ENCODE measurements around the gene GNAT2. TPM values are rescaled to one million over a fixed set of nuclear protein-coding genes. Genes with fewer than 3 reads are reported as not detected.

Gene GNAT2
- total and polyA plus RNA-seq, 3 donors from 2014 or later: 2.8 to 4.1 (median 3.0) TPM

DNA sequence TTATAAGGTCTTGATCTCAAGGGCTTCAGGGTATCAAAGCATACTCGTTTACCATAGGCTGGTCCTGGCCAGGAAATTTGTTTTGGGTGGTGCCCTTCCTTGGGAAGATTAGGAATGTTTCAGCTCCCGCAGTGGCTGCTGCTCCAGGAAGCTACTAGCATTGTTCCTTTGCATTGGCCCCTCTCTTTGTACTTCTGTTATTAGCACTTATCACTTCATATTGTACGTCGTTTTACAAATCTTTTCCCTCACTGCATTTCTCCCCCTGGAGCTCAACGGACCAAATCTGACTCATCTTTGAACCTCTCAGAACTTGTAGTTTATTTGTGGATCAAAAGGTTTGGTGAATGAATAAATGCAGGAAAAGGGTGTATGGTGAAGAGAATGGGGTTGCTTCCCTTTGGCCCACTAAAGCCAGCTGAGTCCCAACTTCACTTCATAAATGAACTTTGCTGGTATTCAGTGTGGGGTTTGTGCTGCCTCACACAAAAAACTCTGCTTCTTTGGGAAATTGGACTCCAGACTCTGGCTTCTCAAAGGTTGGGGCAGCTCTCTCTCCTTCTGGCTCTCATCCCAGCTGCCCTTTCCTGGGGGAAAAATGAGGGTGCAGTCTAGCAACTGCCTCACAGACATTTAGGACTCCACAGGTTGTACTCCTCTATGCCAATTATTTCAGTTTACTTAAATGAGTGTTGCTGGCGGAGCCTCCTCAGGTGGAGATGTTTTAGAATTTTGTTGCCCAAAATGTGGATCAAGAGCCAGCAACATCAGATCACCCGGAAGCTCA is 5.9 kb downstream of the GNAT2 start:
- Histone ChIP-seq H3K36me3 (ENCODE audit: low read depth, missing control alignments) (no peaks in the 10 kb centered on the region), H3K4me3 (no peak overlapping the region), H3K27ac (no peak overlapping the region), H3K4me1 (no peaks in the 10 kb centered on the region), H3K9me3 (no peaks in the 10 kb centered on the region), H3K27me3 (no peaks in the 10 kb centered on the region)
- WGBS, 2 donors: 61 to 62% methylated on average over 7 of the region's 7 CpGs
- DNase-seq: no peak
- TF ChIP-seq, protein P1, sequence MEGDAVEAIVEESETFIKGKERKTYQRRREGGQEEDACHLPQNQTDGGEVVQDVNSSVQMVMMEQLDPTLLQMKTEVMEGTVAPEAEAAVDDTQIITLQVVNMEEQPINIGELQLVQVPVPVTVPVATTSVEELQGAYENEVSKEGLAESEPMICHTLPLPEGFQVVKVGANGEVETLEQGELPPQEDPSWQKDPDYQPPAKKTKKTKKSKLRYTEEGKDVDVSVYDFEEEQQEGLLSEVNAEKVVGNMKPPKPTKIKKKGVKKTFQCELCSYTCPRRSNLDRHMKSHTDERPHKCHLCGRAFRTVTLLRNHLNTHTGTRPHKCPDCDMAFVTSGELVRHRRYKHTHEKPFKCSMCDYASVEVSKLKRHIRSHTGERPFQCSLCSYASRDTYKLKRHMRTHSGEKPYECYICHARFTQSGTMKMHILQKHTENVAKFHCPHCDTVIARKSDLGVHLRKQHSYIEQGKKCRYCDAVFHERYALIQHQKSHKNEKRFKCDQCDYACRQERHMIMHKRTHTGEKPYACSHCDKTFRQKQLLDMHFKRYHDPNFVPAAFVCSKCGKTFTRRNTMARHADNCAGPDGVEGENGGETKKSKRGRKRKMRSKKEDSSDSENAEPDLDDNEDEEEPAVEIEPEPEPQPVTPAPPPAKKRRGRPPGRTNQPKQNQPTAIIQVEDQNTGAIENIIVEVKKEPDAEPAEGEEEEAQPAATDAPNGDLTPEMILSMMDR (IDR thresholded peaks at IDR 0.05): no peak
- no peak for TF ChIP-seq POLR2A (IDR thresholded peaks at IDR 0.05)
- intact Hi-C loops (cut with DNase I; ENCODE audit: low total_unique reads): no loop called here

DNA sequence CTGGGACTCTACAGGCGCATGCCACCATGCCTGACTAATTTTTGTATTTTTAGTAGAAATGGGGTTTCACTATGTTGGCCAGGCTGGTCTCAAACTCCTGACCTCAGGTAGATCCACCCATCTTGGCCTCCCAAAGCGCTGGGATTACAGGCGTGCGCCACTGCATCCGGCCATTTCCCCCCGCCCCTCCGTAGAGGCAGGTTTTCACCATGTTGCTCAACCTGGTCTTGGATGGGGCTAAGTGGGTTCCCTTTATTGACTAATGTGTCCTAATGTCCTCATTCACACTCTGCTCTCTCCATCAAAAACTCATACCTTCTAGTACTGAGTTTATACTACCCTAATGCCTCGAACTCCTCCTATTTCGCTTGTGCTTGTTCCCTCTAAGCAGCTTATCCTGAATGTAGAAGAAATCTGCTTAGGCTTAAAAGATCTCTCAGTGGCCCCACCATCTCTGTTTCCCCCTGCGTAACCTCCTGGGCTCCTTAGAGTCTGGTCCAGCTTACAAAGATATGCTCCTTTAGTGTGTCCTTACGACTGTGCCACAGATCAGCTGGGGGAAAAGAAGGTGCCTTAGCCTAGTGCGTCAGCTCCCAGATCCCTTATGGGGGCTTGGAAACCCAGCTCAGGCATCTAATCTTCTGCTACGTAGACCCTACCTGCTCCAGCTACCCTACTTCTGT is 8.0 kb downstream of the GNAT2 start:
- 91 to 95% methylated on average over 13 of the region's 13 CpGs for WGBS, 2 donors
- Histone ChIP-seq H3K27me3 (no peaks in the 10 kb centered on the region), H3K36me3 (ENCODE audit: low read depth, missing control alignments) (no peaks in the 10 kb centered on the region), H3K4me3 (no peak overlapping the region), H3K4me1 (no peaks in the 10 kb centered on the region), H3K9me3 (no peaks in the 10 kb centered on the region), H3K27ac (no peak overlapping the region)
- intact Hi-C loops (cut with DNase I; ENCODE audit: low total_unique reads): no loop called here
- DNase-seq: no peak
- TF ChIP-seq, protein P1 (IDR thresholded peaks at IDR 0.05): no peak
- TF ChIP-seq POLR2A (IDR thresholded peaks at IDR 0.05): no peak

DNA sequence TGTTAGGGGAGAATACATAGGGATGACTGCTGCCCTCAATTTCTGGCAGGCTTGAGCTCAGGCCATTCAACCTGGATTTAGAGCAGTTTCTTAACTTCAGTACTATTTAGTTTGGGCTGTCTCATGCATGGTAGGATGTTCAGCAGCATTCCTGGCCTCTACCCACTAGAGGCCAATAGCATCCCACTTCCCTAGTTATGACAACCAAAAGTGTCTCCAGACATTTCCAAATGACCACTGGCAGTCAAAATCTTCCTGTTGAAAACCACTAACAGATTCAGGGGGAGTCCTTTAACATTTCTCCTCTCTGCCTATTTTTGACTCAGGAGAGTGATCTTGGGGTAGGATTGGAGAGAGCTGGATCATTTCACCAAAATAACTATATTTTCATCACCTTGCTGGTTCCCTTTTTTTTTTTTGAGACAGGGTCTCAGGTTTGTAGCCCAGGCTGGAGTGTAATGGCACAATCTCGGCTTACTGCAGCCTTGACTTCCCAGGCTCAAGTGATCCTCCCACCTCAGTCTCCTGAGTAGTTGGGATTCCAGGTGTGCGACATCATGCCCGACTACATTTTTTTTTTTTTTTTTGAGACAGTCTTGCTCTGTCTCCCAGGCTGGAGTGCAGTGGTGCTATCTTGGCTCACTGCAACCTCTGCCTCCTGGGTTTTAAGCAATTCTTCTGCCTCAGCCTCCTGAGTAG is 8.7 kb downstream of the GNAT2 start:
- Histone ChIP-seq H3K4me3 (no peak overlapping the region), H3K4me1 (no peaks in the 10 kb centered on the region), H3K27ac (no peak overlapping the region), H3K27me3 (no peaks in the 10 kb centered on the region), H3K36me3 (ENCODE audit: low read depth, missing control alignments) (no peaks in the 10 kb centered on the region), H3K9me3 (no peaks in the 10 kb centered on the region)
- intact Hi-C loops (cut with DNase I; ENCODE audit: low total_unique reads): no loop called here
- 58 to 69% methylated on average over 3 of the region's 3 CpGs for WGBS, 2 donors
- no peak for DNase-seq
- TF ChIP-seq, protein P1 (IDR thresholded peaks at IDR 0.05): no peak
- TF ChIP-seq POLR2A (IDR thresholded peaks at IDR 0.05): no peak

DNA sequence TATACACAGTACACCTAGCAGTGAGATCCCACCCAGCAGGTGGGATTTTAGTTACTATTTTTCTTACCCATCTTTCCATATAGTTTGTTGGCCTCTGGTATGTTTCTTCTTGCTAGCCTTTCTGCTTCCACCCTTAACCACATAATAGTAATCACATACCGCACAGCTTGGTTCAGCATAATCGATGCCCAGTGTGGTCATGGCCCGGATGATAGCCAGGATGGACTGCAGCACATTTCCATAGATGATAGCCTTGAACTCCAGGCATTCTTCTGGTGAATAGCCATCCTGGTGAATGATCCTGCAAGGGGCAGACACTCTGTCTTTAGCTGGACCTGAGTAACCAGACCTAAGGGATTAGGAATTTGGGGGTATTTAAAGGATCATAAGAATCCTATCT is 9.5 kb downstream of the GNAT2 start:
- DNase-seq: no peak
- Histone ChIP-seq H3K27me3 (no peaks in the 10 kb centered on the region), H3K27ac (no peak overlapping the region), H3K36me3 (ENCODE audit: low read depth, missing control alignments) (no peaks in the 10 kb centered on the region), H3K4me1 (no peaks in the 10 kb centered on the region), H3K9me3 (no peaks in the 10 kb centered on the region), H3K4me3 (no peak overlapping the region)
- TF ChIP-seq POLR2A (IDR thresholded peaks at IDR 0.05): no peak
- TF ChIP-seq, protein P1 (IDR thresholded peaks at IDR 0.05): no peak
- 94 to 100% methylated on average over 3 of the region's 3 CpGs for WGBS, 2 donors
- intact Hi-C loops (cut with DNase I; ENCODE audit: low total_unique reads): no loop called here
